ENCODE data around the gene SLC8A1.

- TF ChIP-seq CTCF (conservative IDR thresholded peaks at IDR 0.05 in 1 of 2, IDR thresholded peaks at IDR 0.05 in 1 of 2; ENCODE audit: low read depth in 1 of 2, low read length in 2 of 2) (no peak), EZH2 (IDR thresholded peaks at IDR 0.05; ENCODE audit: low read length, missing control alignments) (no peak)
These were observed 11.1 kb downstream of the SLC8A1 start for GRCh38 chr2:40440835-40441234.
